Hepatocyte (in vitro differentiated cells): Measurements from ENCODE around the gene CYB5R3. TPM values are rescaled to one million over a fixed set of nuclear protein-coding genes. Genes with fewer than 3 reads are reported as not detected.

ENCODE experiments used
- DNase-seq: peaks from one replicate; pipeline ENCODE4 v3.0.0-alpha.2; 2016; ENCODE audit warnings: low spot score
- H2AFZ ChIP-seq: fragments of 200-600 bp; sonication (generic); 2 replicates; pipeline ENCODE4 v1.6.0; 2016; ENCODE audit warnings: antibody characterized with exemption, mild to moderate bottlenecking
- H3K27ac ChIP-seq: fragments of 200-600 bp; sonication (generic); 2 replicates; pipeline ENCODE4 v1.5.1; 2016; ENCODE audit warnings: mild to moderate bottlenecking
- H3K27me3 ChIP-seq: fragments of 200-600 bp; sonication (generic); 2 replicates; pipeline ENCODE4 v1.6.1; 2016
- H3K36me3 ChIP-seq: fragments of 200-600 bp; sonication (generic); replicated peaks from 2 replicates; pipeline ENCODE4 v1.5.1; 2016; ENCODE audit warnings: low read depth; ENCODE audit not compliant: insufficient read depth
- H3K4me1 ChIP-seq: fragments of 200-600 bp; sonication (generic); 2 replicates; pipeline ENCODE4 v1.5.1; 2016; ENCODE audit warnings: mild to moderate bottlenecking, moderate library complexity; ENCODE audit not compliant: insufficient read depth
- H3K4me2 ChIP-seq: fragments of 200-600 bp; sonication (generic); 2 replicates; pipeline ENCODE4 v1.6.0; 2016
- H3K4me3 ChIP-seq: fragments of 200-600 bp; sonication (generic); 2 replicates; pipeline ENCODE4 v1.5.1; 2016; ENCODE audit warnings: mild to moderate bottlenecking
- H3K79me2 ChIP-seq: fragments of 200-600 bp; sonication (generic); 2 replicates; pipeline ENCODE4 v1.6.0; 2017; ENCODE audit warnings: mild to moderate bottlenecking
- H3K9me2 ChIP-seq: fragments of 200-600 bp; sonication (generic); replicated peaks from 2 replicates; pipeline ENCODE4 v1.6.0; 2017; ENCODE audit warnings: mild to moderate bottlenecking; ENCODE audit not compliant: insufficient read depth
- H3K9me3 ChIP-seq: fragments of 200-600 bp; sonication (generic); 2 replicates; pipeline ENCODE4 v1.5.1; 2016; ENCODE audit warnings: low read depth, mild to moderate bottlenecking
- H4K20me1 ChIP-seq: fragments of 200-600 bp; sonication (generic); 2 replicates; pipeline ENCODE4 v1.6.0; 2016; ENCODE audit warnings: mild to moderate bottlenecking; ENCODE audit not compliant: insufficient read depth, poor library complexity, severe bottlenecking
- CTCF ChIP-seq: fragments of 200-600 bp; sonication (generic); IDR thresholded peaks from 2 replicates; pipeline ENCODE4 v1.5.1; 2016; ENCODE audit warnings: antibody characterized with exemption, mild to moderate bottlenecking; ENCODE audit not compliant: poor library complexity
- EZH2 ChIP-seq: fragments of 200-600 bp; sonication (generic); IDR thresholded peaks from 2 replicates; pipeline ENCODE4 v1.6.1; 2016; ENCODE audit warnings: antibody characterized with exemption, mild to moderate bottlenecking, borderline replicate concordance
- EZH2phosphoT487 ChIP-seq: fragments of 200-600 bp; sonication (generic); IDR thresholded peaks from one replicate; pipeline ENCODE4 v1.6.1; 2018; ENCODE audit warnings: antibody characterized with exemption, mild to moderate bottlenecking, low read depth, moderate library complexity; ENCODE audit not compliant: unreplicated experiment, severe bottlenecking
- WGBS: methylation state at CpG from one replicate; pipeline ENCODE4 v1.1.6; 2016; ENCODE audit warnings: low lambda C conversion rate; ENCODE audit errors: missing lambda C conversion rate; 5-methylcytosine and 5-hydroxymethylcytosine counted together
- polyA plus RNA-seq: library from polyadenylated mRNA; unstranded; fragments of >200 nt; fragmentation: Nextera tagmentation; extraction: Ambion mirVana; gene quantifications from 2 replicates; pipeline ENCODE4 v1.2.1, GENCODE V29; 2016
- total RNA-seq: library from RNA; depleted of rRNA; stranded (reverse); fragments of >200 nt; gene quantifications from 2 replicates; pipeline ENCODE4 v1.2.3, GENCODE V29; 2014

CYB5R3 gene
- total and polyA plus RNA-seq, 2 experiments from 2014 or later = 119 to 438 TPM

DNA sequence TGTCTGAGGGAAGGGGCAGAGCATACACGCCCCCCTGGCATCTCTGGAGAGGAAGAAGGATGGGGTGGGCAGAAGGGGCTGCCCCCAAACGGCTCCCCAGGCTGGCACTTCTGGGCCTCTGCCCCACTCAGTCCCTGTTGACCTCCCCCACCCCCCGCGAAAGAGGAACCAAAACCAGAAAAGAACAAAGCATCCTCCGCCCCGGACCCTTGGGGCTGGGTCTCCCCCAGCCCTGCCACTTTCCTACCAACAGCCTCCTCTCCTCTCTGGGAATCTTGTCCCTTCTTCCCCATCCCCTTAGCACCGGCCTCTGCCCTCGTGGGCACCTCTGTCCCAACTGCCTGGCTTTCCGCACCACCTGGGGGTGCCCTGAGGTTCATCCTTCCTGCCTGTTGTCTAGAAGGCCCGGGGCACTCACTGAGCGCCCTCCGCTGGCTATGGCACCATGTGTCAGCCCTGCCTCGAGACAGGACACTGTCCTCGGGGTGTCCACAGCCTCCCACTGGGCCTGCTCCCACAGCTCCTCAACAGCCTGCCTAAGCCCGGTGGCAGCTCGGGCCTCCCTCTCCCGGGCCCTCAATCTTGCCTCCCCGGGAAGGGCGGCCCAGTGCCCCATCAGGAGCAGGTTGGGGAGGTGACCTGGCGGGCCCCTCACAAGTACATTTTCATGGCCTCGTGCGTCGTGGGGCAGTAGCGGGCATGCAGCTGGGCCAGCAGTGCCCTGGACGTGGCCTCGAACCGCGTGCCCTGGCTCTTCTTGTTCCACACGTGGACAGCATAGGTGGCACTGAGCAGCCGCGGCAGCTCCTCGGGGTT is 43.3 kb upstream of the CYB5R3 start:
- H3K4me3 ChIP-seq = no peak overlapping the region
- peaks cover 16% of the 10 kb centered on the region for H3K4me1 ChIP-seq
- H4K20me1 ChIP-seq = no peaks in the 10 kb centered on the region
- H3K9me2 ChIP-seq = no peaks in the 10 kb centered on the region
- no peak for DNase-seq
- H3K4me2 ChIP-seq = no peak overlapping the region
- 93% methylated on average over 32 of the region's 32 CpGs for WGBS
- TF ChIP-seq EZH2 = no peak
- TF ChIP-seq CTCF = no peak
- TF ChIP-seq EZH2phosphoT487 = no peak
- H3K27ac ChIP-seq = no peak overlapping the region
- no peaks in the 10 kb centered on the region for H3K9me3 ChIP-seq
- H2AFZ ChIP-seq = no peak overlapping the region
- no peaks in the 10 kb centered on the region for H3K27me3 ChIP-seq
- no peaks in the 10 kb centered on the region for H3K79me2 ChIP-seq
- no peaks in the 10 kb centered on the region for H3K36me3 ChIP-seq

DNA sequence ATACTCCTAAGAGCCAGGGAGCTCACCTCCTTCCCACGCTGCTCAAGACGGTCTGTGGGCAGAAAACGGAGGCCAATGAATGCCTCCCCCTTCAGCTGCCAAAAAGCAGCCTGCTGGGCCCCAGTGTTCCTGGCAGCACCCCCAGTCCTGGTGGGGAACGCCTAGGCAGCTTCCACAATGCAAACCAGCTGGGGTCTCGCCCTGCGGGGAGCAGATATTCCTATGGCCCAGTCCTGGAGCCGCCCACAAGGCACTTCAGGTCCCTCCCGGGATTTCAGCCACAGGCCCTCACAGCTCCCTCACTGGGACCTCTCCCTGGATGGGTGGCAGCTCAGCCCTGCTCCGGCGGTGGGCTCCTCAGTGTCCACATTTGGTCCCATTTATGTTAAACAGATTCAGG is 42.2 kb upstream of the CYB5R3 start:
- Histone ChIP-seq H3K4me3 (no peak overlapping the region), H3K27me3 (no peaks in the 10 kb centered on the region), H3K4me2 (no peak overlapping the region), H3K9me2 (no peaks in the 10 kb centered on the region), H4K20me1 (no peaks in the 10 kb centered on the region), H3K79me2 (no peaks in the 10 kb centered on the region), H3K27ac (no peak overlapping the region), H2AFZ (no peak overlapping the region), H3K9me3 (no peaks in the 10 kb centered on the region), H3K4me1 (peaks cover 24% of the 10 kb centered on the region), H3K36me3 (no peaks in the 10 kb centered on the region)
- no peak for DNase-seq
- 90% methylated on average over 10 of the region's 10 CpGs for WGBS
- no peak for TF ChIP-seq EZH2
- no peak for TF ChIP-seq CTCF
- no peak for TF ChIP-seq EZH2phosphoT487

- Histone ChIP-seq H2AFZ (peak overlapping the region; percentile 32), H3K36me3 (no peaks in the 10 kb centered on the region), H3K9me2 (no peaks in the 10 kb centered on the region), H4K20me1 (no peaks in the 10 kb centered on the region), H3K27me3 (no peaks in the 10 kb centered on the region), H3K9me3 (no peaks in the 10 kb centered on the region), H3K27ac (peak overlapping the region; percentile 91), H3K79me2 (no peaks in the 10 kb centered on the region), H3K4me2 (peak overlapping the region; percentile 68), H3K4me1 (peaks cover 37% of the 10 kb centered on the region), H3K4me3 (no peak overlapping the region)
- DNase-seq = peak; percentile 94
- WGBS = 22% methylated on average over 24 of the region's 25 CpGs
- no peak for TF ChIP-seq EZH2
- no peak for TF ChIP-seq EZH2phosphoT487
- no peak for TF ChIP-seq CTCF
Observed at GRCh38 chr22:42688241-42689211, 39.3 kb upstream of the CYB5R3 start.
